Measurements from ENCODE around the gene FAM78A.

DNA sequence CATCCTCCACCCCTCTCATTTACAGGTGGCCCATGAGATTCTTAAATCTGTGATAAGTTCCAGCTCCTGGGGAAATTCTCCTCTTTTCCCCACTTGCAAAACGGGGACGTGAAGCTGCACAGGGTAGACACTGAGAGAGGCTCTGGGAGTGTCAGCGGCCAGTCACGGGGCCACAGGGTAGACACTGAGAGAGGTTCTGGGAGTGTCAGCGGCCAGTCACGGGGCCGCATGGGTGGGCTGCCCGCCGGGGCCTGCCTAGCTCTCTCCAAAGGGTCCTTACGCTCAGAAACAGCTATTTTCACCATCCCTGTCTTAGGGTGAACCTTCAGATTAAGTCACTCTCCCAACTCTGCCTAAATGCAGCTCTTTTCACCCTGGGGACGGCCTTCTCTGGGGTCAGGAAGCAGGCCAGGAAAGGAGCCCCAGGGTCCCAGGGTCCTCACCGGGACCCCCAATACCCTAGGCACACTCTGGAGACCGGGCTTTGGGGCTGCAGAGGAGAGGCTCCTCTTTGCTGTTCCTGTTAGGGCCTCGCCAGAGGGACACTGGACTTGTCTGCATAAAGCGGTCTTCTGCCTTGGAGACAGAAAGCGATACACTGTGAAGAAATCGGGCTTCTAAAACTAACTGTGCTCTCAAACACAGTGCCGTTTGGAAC lies 1.5 kb downstream of the FAM78A start:
- TF ChIP-seq, protein P1, sequence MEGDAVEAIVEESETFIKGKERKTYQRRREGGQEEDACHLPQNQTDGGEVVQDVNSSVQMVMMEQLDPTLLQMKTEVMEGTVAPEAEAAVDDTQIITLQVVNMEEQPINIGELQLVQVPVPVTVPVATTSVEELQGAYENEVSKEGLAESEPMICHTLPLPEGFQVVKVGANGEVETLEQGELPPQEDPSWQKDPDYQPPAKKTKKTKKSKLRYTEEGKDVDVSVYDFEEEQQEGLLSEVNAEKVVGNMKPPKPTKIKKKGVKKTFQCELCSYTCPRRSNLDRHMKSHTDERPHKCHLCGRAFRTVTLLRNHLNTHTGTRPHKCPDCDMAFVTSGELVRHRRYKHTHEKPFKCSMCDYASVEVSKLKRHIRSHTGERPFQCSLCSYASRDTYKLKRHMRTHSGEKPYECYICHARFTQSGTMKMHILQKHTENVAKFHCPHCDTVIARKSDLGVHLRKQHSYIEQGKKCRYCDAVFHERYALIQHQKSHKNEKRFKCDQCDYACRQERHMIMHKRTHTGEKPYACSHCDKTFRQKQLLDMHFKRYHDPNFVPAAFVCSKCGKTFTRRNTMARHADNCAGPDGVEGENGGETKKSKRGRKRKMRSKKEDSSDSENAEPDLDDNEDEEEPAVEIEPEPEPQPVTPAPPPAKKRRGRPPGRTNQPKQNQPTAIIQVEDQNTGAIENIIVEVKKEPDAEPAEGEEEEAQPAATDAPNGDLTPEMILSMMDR (IDR thresholded peaks at IDR 0.05), result no peak
- TF ChIP-seq POLR2A (IDR thresholded peaks at IDR 0.05), result peak; percentile 32

Measured in transverse colon (tissue), 3 donors.